Measurements from ENCODE around the gene POLQ.
"Not testable (repeated sequence)": the region's sequence is repeated elsewhere in the genome, so short reads cannot be mapped to it uniquely, and the experiment has no call there.

POLQ gene

DNA sequence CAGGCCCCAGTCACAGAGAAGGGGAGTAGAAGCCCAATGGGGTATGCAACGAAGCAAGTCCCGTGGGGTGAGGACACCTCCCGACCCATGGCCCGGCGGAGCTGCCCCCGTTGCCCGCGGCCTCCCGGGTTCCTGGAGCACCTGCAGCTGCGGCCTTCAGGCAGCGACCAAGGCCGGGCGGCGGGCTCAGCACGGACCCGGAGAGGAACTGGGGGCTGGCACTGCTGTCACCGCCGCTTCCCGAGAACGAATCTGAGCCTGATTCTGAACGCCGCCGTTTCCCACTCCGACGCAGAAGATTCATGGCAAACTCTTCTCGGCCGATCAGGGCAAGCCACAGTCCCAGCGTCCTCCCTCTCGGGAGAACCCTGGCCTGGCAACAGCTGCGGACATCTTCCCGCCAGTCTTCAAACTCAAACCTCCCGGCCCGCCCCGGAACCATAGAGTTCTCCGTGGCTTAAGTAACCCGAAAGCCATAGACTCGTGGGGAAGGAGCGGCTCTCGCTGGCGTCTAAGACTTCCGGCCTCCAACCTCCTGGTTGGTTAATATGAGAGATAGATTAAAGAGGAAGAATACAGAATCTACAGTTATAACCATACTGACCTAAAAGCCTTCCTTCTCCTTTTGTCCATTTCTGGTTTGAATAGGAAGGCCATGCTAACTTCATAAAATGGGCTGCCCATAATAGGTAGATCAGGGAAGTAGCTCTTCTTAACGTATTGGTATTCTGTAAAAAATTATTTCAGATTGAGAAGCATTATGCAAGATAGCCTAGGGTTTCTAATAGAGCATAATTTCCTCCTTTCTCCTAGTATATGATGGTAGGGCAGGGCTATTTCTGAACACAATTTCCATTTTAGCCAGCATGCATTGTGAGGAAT is at the start of gene POLQ:
TSS of gene POLQ (minus strand) at position 415 of the 882 bp plus-strand sequence. CDS start at position 304, 111 bp downstream.
- peak; percentile 96 for DNase-seq

DNA sequence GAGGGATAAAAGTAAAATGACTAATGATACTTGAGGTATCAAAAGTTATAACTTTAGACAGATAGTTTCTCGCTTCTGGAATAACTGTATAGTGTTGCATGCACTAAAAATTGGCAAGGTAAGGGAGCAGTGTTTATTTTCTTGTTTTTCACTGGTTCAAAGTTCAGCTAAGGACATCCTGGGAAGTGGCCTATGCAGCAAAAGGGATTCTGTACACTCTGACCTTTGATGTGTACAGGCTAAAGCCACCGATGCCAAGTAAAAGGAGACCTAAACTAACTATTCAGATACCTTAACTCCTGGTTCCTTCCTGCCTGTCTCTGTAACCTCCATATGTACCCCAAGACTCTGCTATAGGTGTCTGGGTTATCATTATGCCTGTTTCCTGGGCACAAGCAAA is 49.1 kb upstream of the POLQ start:
- DNase-seq, result no peak

DNA sequence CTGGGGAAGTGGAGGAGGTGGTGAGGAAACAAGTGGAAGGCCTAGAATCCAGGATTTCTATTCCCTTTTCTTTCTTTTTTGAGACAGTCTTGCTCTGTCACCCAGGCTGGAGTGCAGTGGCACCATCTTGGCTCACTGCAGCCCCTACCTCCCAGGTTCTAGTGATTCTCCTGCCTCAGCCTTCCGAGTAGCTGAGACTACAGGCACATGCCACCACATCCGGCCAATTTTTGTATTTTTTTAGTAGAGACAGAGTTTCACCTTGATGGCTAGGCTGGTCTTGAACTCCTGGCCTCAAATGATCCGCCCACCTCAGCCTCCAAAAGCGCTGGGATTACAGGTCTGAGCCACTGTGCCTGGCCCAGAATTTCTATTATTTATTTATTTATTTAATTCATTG is 48.0 kb upstream of the POLQ start:
- not testable (repeated sequence) for DNase-seq

DNA sequence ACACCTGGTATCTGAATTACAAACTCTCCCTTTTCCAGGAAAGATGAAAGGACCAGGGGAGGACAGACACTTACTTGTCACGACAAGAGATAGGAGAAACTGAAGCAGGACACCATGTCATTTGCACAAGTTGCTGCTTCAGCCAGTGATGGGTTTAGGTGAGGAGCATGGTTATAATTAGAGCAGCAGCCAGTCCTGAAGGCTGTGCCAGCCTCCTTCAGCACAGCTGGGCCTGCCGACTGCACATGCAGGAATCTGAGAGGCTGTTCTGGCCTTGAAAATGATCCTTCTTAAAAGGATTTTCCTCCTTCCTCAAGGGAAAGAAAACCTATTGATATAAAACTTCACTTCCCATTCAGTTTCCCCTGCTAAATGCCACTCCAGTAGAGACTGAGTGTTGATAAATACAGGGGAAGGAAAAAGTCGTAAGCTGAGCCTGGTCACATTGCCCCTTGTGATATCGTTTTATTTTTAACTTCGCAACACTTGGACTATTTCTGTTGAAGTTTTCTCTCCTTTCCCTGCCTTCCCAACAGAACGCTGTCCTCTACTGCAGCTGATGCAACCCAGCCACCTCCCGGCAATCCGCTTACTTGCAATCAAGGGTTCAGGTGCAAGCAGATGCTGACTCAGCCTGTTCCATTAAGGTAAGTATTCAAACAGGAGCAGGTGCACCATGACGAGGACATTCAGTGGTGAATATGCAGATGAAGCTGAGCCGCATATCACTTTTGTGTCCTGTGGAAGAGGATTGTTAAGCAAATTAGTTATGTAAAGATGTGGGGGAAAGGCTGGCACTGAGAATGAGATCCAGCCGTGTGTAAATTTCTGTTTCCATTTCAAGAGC is 47.3 kb upstream of the POLQ start, which contains the start of gene FBXO40:
TSS of gene FBXO40 (plus strand) at position 524 of the 847 bp plus-strand sequence. CDS start 27,197 bp downstream, outside the sequence.
- peak; percentile 78 for DNase-seq

DNA sequence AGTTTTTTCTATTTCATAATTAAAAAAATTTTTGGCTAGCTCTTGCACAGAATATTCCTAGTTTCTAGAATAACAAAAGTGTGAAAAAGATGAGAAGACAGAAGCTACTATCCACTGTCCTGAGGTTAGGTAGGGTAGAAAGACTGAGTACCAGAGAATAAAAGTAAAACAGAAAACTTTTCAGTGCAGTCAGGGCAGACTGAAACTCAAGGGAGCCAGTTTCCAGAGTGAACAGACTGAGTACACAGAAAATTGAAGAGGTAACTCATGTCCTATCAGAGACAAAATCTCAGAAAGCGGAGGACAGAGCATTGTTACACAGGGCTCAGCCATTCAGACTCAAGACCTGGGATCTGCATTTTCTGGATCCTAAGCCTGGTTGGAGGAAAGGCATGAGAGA is 38.6 kb upstream of the POLQ start:
- DNase-seq, result no peak

DNA sequence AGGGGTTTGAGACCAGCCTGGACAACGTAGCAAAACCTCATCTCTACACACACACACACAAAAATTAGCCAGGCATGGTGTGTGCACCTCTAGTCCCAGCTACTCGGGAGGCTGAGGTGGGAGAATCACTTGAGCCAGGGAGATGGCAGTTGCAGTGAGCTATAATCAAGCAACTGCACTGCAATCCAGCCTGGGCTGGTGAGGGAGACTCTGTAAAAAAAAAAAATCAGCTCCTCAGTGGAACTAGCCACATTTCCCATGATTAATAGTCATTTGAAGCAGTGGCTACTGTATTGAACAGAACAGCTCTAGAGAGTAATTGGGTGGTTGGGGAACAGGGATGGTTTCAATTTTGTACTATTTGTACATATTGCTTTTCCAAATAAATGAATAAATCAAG is 35.9 kb upstream of the POLQ start:
- DNase-seq, result no peak

DNA sequence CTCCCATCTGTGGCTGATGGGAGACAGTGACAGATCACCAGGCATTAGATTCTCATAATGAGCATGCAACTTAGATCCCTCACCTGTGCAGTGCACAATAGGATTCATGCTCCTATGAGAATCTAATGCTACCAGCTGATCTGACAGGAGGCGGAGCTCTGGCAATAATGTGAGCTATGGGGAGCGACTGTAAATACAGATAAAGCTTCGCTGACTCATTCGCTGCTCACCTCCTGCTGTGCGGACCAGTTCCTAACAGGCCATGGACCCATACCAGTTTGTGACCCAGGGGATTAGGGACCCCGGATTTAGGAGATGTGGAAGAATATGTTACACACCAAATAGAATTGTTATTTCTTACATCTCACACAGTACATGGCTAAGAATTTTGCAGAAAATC is 28.7 kb upstream of the POLQ start:
- no peak for DNase-seq

DNA sequence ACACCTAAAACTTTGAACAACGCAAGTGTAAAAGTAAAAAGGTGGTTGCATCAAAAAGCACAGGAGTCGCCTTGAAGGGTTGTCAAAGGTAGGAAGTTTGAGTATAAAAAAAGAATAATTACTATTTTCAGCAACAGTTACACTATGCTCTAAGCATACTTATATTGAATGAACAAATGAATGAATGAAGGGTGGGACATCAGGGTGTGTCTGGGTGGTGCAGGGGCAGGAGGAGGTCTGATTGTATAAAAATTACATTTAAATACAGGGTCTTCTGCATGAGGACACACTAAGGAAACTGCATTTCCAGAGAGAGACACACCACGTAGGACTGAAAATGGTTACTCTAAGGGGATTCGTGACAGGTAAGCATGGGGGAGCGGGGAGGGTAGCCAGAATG is 21.9 kb upstream of the POLQ start, which contains the start of gene ARGFX:
TSS of gene ARGFX (plus strand) at position 301 of the 400 bp plus-strand sequence. CDS start 2,765 bp downstream, outside the sequence.
- no peak for DNase-seq

DNA sequence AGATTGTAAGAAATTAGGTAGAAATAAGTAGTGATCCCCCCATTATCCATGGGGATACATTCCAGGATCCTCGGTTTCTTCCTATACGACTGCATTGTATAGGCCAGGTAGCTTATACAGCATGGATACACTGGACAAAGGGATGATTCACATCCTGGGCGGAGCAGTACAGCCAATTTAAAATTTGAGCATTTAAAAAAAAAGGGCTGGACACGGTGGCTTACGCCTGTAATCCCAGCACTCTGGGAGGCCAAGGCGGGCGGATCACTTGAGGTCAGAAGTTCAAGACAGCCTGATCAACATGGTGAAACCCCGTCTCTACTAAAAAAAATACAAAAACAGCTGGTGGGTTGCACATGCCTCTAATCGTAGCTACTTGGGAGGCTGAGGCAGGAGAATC is 21.0 kb upstream of the POLQ start:
- no peak for DNase-seq

DNA sequence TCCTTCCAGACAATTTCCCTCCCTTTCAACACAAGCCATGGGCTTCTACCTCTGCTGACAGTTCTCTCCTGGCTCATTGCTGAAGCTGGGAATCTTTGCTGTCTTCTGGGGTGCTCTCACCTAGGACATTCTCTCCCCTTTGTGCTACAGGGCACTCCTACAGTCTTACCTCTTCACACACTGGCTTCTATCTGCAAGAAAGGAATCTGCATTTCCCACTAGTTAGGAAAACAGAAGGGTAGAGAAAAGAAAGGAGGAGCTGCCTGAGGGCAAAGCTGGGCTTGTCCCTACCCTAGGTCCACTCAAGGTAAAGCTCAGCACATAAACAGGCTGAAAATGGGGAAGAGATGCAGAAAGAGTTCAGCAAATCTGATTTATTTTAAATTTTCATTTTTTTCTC is 16.4 kb upstream of the POLQ start:
- DNase-seq, result no peak

DNA sequence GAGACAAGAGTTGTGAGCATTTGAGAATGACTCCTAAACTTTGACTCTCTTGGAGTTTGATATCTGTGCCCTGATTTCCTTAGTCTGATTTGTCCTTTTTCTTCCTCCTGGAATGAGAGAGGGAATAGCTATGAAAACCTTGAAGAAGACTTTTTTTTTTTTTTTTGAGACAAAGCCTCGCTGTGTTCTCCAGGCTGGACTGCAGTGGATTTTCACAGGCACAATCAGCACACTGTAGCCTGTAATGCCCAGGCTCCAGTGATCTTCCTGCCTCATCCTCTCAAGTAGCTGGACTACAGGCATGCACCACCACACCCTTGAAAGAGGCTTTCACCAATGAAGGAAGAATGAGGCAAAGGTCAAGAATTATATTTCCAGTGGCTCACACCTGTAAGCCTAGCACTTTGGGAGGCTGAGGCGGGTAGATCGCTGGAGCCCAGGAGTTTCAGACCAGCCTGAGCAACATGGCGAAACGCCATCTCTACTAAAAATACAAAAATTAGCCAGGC is 11.7 kb upstream of the POLQ start:
- no peak for DNase-seq

DNA sequence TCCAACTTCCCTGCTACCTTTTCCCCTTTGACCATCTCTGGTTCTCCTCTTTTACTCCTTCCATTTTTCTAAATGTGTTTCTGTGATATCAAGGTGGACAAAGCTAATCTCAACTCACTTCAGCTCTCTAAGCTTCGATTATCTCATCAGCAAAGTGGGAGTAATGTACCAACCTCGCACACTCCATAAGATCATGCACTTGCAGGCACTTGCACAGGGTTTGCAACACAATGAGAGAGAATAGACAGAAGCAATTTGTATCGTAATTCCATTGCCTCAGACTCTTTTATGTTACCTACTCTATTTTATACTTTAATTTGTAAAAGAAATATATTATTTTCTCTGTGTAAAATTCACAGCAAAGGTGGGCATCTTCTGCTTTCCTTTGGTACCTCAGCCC is 7.0 kb upstream of the POLQ start:
- no peak for DNase-seq

DNA sequence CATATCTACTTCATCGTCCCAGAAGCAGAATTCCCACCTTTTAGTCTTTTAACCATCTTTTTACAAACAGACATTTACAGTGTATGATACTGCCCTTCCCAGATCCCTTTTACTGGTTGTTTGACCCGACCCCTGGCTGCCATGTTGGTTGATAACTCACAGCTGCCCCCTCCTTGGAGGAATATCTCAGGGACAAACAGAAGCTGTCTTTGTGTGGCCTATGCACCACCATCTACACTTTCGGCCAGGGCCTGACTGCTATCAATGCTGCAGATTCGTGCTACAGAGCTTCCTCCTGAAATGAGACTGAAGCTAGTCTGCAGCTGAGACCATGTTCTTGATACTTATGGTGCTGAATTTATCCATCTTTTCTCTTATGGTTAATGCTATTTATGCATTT is 6.6 kb upstream of the POLQ start:
- DNase-seq, result no peak

DNA sequence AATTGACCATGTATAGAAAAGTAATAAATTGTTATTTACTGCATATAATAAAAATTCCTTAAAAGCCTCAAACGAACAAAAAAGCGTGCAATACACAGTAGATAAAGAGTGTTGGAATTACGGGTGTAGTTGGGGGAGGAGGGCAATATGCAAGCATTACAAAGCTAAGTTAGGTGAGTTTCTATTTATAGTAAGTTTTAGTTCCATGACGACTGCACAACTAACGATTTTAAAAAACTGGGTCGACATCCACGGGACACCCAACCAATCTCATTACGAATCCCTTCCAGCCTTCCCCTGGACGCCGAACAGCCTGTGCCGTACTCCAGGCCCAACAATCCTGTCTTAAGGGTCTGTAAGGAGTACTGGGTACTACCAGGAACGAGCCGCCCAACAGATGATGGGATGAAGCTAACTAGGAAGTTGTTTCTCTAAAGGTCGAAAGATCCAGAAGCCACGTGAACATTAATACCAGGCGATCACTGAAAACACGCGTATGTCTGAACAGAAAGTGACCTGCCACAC is 677 bp downstream of the POLQ start:
- no peak for DNase-seq

DNA sequence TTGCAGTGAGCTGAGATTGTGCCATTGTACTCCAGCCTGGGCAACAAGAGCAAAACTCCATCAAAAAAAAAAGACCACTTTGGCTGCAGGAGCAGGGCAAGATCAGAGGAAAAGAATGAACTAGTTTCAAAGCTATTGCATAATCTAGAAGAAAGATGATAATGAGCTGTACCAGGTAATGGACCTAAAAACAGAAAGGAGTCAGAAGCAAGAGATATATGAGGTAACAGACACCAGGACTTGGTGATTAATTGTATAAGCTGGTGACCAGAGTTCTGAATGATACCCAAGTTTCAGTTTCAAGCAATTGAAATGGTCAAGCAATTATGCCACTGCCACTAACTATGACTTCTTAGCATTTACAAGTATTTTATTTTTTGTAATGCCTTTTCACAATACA is 2.9 kb downstream of the POLQ start:
- no peak for DNase-seq

DNA sequence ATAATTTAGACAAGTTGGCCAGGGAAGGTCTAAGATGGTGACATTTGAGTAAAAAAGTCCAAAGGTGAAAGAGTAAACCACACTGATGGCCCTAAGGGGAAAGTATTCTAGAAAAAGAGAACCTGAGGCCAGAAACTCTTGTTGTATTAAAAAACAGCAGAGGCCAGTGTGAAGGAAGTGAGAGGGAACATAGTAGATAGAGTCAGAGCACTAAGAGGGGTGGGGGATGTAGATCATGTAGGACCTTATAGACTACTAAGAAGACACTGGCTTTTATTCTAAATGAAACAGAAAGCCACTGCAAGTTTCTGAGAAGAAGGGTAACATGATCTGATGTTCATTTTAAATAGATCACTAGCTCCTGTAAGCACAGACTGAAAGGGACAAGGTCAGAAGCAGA is 14.5 kb downstream of the POLQ start:
- DNase-seq, result no peak

DNA sequence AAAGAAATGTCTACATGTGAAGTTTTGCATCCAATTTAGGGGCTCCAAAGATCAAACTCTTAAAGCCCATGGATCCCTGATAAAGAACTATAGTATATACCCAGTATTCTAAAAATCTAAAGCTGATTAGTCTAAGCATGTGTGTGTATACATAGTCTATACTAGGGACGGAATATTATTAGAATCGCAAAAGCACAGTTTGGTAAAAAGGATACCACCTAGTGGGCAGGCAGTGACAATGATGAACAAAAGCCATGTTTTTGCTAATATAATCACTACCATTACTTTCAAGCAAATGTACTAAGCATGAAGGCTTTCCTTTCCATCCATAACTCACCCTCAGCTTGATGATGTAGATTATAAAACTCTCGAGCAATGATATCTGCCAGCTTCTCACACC is 16.5 kb downstream of the POLQ start:
- no peak for DNase-seq

DNA sequence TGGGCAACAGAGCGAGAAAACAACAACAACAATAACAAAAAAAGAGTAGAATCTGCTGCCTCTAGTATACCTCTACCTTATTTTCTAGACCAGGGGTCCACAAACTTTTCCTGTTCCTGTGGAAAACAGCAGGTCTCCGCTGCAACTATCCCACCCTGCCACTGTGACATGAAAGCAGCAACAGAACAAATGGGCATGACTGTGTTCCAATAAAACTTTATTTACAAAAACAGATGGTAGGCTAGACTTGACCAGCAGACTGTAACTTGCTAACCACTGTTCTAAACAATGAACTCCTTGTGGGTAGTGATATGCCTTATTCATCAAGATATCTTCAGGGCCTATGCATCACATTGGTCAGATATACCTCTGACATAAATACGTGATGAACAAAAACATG is 25.3 kb downstream of the POLQ start:
- DNase-seq, result no peak

DNA sequence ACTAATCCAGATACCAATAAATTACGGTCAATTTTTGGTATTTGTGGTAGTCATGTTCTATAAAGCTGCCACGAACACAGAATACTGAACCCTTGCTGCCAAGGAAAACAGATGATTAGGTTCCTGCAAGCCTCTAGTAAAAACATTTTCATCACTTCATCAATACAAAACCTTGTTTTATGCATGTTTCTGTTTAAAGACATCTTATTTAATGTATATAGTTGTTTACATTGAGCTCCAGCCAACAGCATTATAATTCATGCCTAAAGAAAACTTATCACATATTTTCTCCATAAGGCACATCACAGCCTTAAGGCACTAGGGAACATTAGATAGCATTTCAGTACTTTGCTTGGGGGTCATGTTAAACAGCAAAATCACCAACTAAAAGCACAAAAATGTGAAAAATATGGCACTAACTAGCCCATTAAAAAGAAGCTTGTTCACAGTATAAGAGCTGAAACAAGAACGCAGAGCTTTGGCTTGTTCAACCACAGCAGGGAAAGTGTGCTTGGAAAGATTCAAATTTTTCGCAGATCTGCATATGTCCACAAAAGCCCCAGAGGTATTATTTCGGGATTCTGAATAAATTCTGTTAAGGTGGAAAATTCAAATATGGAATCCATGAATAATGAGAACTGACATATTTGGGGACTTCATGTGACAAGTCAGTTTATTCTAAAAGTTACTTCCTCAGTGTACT is 27.7 kb downstream of the POLQ start:
- DNase-seq, result no peak

DNA sequence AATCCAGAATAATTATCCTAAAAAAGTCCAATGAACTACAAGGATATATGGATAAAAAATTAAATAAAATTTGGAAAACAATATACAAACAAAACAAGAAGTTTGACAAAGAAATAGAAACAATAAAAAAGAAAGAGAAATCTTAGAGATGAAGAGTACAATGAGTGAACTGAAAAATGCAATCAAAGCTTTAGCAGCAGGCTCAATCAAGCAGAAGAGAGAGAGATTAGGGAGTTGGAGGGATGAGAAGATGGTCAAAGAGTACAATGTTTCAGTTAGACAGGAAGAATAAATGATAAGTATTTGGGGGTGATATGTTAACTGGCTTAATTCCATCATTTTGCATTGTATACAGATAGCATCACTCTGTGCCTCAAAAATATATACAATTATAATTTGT is 29.9 kb downstream of the POLQ start:
- no peak for DNase-seq

DNA sequence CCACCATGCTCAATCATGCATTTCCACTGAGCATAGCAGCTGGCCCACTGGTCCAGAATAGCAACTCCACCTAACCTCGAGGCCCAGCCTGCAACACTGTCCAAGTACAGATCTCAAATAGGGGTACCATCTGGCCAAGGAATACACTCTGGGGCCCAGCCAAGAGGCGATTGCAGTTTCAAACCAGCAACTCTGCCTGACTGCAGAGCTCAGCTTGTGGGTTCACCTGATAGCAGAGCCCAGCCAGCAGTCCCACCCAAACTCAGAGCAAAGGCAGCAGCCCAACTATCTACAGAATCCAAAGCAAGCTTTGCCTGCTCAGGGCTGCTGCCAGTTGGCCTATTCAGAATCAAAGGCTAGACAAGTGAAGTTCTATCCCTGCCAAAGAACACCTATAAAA is 30.5 kb downstream of the POLQ start:
- DNase-seq, result no peak

DNA sequence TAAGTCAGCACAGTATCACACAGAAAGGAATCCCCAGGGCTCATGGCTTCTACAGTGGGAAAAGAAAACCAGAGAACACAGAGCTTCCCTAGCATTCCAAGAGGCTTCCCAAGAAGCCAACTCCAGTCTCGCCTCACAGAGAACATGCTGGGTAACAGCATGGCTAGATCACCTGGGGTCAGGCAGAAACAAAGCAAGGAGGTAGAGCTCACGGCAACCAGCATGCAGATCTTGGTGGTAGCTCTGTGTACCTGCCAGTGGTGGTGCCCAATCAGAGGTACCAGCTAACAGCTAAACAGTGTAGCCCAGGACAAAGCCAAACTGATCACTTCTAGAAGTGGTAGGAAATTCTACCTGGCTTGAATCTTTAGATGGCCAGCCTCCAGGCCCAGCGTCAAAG is 31.3 kb downstream of the POLQ start:
- DNase-seq, result no peak

DNA sequence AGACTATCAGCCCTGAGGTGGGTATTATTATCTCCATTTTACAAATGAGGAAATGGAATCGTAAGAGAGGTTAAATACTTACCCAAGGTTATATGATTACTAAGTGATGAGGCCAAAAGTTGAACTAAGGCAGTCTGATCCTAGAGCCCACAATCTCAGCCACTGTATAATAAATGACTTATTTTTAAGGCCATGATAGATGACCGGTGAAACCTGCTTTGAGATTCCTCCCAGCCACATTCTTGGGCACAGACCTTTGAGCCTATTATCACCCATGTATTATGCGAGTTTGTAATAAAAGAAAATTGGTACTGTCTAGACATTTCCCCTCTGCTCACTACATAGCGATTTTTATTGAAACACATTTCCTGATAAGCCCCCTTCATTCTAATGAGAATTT is 37.4 kb downstream of the POLQ start:
- no peak for DNase-seq

All from COR-L47 (cell line).